Astrocyte (in vitro differentiated cells and primary cell): ENCODE measurements around the gene ATP1B1. TPM values are rescaled to one million over a fixed set of nuclear protein-coding genes. Genes with fewer than 3 reads are reported as not detected.
A peak's percentile ranks its signal among the peaks of the same experiment; 100 is the strongest.

ENCODE experiments used
- DNase-seq: peaks from one replicate; pipeline ENCODE4 v3.0.0-alpha.2; 2010; ENCODE audit warnings: low read depth
- FAIRE-seq: peaks from 2 replicates; lab custom pipeline; 2011; peaks lifted over from hg19 to GRCh38; lab: Jason Lieb, UNC
- H2AFZ ChIP-seq: 2 replicates; pipeline ENCODE4 v1.6.0; 2012; ENCODE audit warnings: low read depth, low read length, inconsistent platforms
- H3K27ac ChIP-seq: 2 replicates; pipeline ENCODE4 v1.5.1; 2011; ENCODE audit warnings: low read depth, low read length, inconsistent platforms
- H3K27me3 ChIP-seq: 2 replicates; pipeline ENCODE4 v1.6.0; 2011; ENCODE audit warnings: low read length, inconsistent platforms; ENCODE audit not compliant: insufficient read depth
- H3K36me3 ChIP-seq: 2 replicates; pipeline ENCODE4 v1.5.1; 2011; ENCODE audit warnings: low read length, inconsistent platforms; ENCODE audit not compliant: insufficient read depth
- H3K4me1 ChIP-seq: 2 replicates; pipeline ENCODE4 v1.5.1; 2011; ENCODE audit warnings: low read length, inconsistent platforms; ENCODE audit not compliant: insufficient read depth
- H3K4me2 ChIP-seq: 2 replicates; pipeline ENCODE4 v1.6.0; 2012; ENCODE audit warnings: low read length, inconsistent platforms
- H3K4me3 ChIP-seq: 2 replicates; pipeline ENCODE4 v1.5.1; 2011; ENCODE audit warnings: low read depth, mild to moderate bottlenecking, low read length, inconsistent platforms; ENCODE audit not compliant: insufficient read depth
- H3K79me2 ChIP-seq: 2 replicates; pipeline ENCODE4 v1.6.0; 2012; ENCODE audit warnings: mild to moderate bottlenecking, low read length, inconsistent platforms; ENCODE audit not compliant: insufficient read depth
- H3K9ac ChIP-seq: 2 replicates; pipeline ENCODE4 v1.6.0; 2012; ENCODE audit warnings: mild to moderate bottlenecking, low read length, inconsistent platforms
- H3K9me3 ChIP-seq: 2 replicates; pipeline ENCODE4 v1.5.1; 2012; ENCODE audit warnings: low read depth, mild to moderate bottlenecking, low read length, inconsistent platforms; ENCODE audit not compliant: insufficient read depth
- H4K20me1 ChIP-seq: 2 replicates; pipeline ENCODE4 v1.6.0; 2012; ENCODE audit warnings: low read length, inconsistent platforms; ENCODE audit not compliant: insufficient read depth
- H3K27ac Mint-ChIP-seq: one replicate; pipeline ENCODE4 v1.8.0; 2021; ENCODE audit warnings: mild to moderate bottlenecking, mixed read lengths; ENCODE audit not compliant: unreplicated experiment
- H3K27me3 Mint-ChIP-seq: one replicate; pipeline ENCODE4 v1.8.0; 2021; ENCODE audit warnings: low read depth, mixed read lengths; ENCODE audit not compliant: unreplicated experiment
- H3K36me3 Mint-ChIP-seq: one replicate; pipeline ENCODE4 v1.8.0; 2021; ENCODE audit warnings: low read depth, mixed read lengths; ENCODE audit not compliant: unreplicated experiment
- H3K4me1 Mint-ChIP-seq: one replicate; pipeline ENCODE4 v1.8.0; 2021; ENCODE audit warnings: low read depth, mixed read lengths; ENCODE audit not compliant: unreplicated experiment
- H3K4me3 Mint-ChIP-seq: one replicate; pipeline ENCODE4 v1.8.0; 2021; ENCODE audit warnings: mild to moderate bottlenecking, moderate library complexity, mixed read lengths; ENCODE audit not compliant: unreplicated experiment
- H3K9me3 Mint-ChIP-seq: one replicate; pipeline ENCODE4 v1.8.0; 2021; ENCODE audit warnings: mild to moderate bottlenecking, mixed read lengths; ENCODE audit not compliant: unreplicated experiment
- EZH2 ChIP-seq: IDR thresholded peaks from 2 replicates; pipeline ENCODE4 v1.6.1; 2012; ENCODE audit warnings: mild to moderate bottlenecking, low read length, inconsistent platforms; ENCODE audit not compliant: insufficient read depth
- total RNA-seq: library from RNA; stranded (reverse); gene quantifications from 2 replicates; pipeline ENCODE4 v1.2.1, GENCODE V29; 2021
- TF ChIP-seq, protein P1 (sequence below): IDR thresholded peaks from 2 replicates; pipeline ENCODE4 v1.5.1; 2011; ENCODE audit warnings: low read depth, mild to moderate bottlenecking, inconsistent platforms, low read length, moderate library complexity; ENCODE audit not compliant: insufficient read depth

The ATP1B1 gene
- total RNA-seq, 1 donor from 2014 or later, result 56.5 TPM

DNA sequence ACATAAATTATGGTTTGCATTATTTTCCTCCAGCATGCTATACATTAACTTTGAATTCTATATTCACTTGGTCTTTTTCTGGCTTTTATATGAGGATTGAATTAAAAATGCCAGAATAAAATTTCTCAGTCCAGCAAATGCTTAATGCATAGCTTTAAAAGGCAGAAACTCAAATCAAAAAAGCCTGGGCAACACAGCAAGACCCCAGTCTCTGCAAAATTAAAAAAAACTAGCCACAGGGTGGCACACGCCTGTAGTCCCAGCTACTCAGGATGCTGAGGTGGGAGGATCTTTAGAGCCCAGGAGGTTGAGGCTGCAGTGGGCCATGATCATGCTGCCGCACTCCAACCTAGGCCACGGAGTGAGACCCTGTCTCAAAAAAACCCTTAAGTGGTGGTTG, 19.8 kb downstream of the ATP1B1 start:
- H3K9me3 Mint-ChIP-seq, result no peaks in the 10 kb centered on the region
- H3K27ac ChIP-seq, result no peak overlapping the region
- FAIRE-seq, result no peak
- no peak overlapping the region for H2AFZ ChIP-seq
- no peak overlapping the region for H3K4me2 ChIP-seq
- H3K36me3 ChIP-seq, result peaks cover 22% of the 10 kb centered on the region
- H3K4me3 ChIP-seq, result no peak overlapping the region
- H3K27me3 Mint-ChIP-seq, result no peaks in the 10 kb centered on the region
- H3K9me3 ChIP-seq, result no peaks in the 10 kb centered on the region
- no peaks in the 10 kb centered on the region for H4K20me1 ChIP-seq
- H3K4me3 Mint-ChIP-seq, result no peak overlapping the region
- H3K79me2 ChIP-seq, result peaks cover 27% of the 10 kb centered on the region
- H3K27me3 ChIP-seq, result no peaks in the 10 kb centered on the region
- H3K36me3 Mint-ChIP-seq, result peaks cover 25% of the 10 kb centered on the region
- peaks cover 21% of the 10 kb centered on the region for H3K4me1 ChIP-seq
- TF ChIP-seq, protein P1, sequence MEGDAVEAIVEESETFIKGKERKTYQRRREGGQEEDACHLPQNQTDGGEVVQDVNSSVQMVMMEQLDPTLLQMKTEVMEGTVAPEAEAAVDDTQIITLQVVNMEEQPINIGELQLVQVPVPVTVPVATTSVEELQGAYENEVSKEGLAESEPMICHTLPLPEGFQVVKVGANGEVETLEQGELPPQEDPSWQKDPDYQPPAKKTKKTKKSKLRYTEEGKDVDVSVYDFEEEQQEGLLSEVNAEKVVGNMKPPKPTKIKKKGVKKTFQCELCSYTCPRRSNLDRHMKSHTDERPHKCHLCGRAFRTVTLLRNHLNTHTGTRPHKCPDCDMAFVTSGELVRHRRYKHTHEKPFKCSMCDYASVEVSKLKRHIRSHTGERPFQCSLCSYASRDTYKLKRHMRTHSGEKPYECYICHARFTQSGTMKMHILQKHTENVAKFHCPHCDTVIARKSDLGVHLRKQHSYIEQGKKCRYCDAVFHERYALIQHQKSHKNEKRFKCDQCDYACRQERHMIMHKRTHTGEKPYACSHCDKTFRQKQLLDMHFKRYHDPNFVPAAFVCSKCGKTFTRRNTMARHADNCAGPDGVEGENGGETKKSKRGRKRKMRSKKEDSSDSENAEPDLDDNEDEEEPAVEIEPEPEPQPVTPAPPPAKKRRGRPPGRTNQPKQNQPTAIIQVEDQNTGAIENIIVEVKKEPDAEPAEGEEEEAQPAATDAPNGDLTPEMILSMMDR, result no peak
- TF ChIP-seq EZH2, result no peak
- no peak overlapping the region for H3K9ac ChIP-seq
- peaks cover 27% of the 10 kb centered on the region for H3K4me1 Mint-ChIP-seq
- no peak overlapping the region for H3K27ac Mint-ChIP-seq
- DNase-seq, result no peak

DNA sequence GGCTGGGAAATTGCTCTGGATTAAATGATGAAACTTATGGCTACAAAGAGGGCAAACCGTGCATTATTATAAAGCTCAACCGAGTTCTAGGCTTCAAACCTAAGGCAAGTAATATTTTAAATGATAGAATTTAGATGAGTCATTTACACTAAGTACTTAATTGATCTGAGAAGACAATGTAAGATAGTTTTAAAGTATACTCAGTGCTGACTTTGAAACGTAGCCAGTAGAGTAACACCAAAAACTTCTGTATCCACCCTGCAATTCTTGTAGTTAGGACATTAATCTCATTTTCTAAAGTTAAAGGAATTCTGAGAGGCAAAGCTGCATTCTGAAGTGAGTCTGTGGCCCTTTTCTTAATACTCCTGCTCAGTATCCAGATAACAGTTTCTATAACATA, 20.8 kb downstream of the ATP1B1 start:
- Histone ChIP-seq H3K36me3 (peaks cover 22% of the 10 kb centered on the region), H4K20me1 (no peaks in the 10 kb centered on the region), H3K79me2 (peaks cover 17% of the 10 kb centered on the region), H3K27me3 (no peaks in the 10 kb centered on the region), H3K9me3 (no peaks in the 10 kb centered on the region), H3K9ac (no peak overlapping the region), H3K4me2 (no peak overlapping the region), H3K4me3 (no peak overlapping the region), H3K4me1 (peaks cover 21% of the 10 kb centered on the region), H3K27ac (no peak overlapping the region), H2AFZ (no peak overlapping the region)
- Mint-ChIP-seq H3K9me3 (no peaks in the 10 kb centered on the region), H3K27me3 (no peaks in the 10 kb centered on the region), H3K36me3 (peaks cover 17% of the 10 kb centered on the region), H3K27ac (no peak overlapping the region), H3K4me1 (peaks cover 31% of the 10 kb centered on the region), H3K4me3 (no peak overlapping the region)
- peak; percentile 55 for DNase-seq
- TF ChIP-seq, protein P1, result no peak
- no peak for TF ChIP-seq EZH2
- FAIRE-seq, result no peak

DNA sequence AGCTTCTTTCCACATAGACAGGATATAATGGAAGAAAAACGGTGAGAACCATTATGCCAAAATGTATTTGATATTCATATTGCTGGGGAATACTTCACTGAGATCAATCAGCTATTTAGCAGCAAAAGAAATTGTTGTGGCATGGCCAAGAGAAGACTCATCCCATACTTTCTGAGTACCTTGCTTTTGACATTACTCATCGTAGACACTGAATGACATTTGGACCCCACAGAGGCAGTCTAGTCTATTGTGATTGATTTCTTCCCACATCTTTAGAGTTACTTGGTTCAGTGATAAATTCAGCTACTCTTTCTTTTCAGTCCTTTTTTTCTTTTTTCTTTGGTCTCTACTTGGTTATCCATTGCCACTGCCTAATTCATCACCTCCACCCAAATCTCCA, 22.1 kb downstream of the ATP1B1 start:
- FAIRE-seq (no peak), DNase-seq (no peak)
- peak overlapping the region; percentile 14 for H3K27ac Mint-ChIP-seq
- no peaks in the 10 kb centered on the region for H3K9me3 Mint-ChIP-seq
- TF ChIP-seq EZH2, result no peak
- TF ChIP-seq, protein P1, result no peak
- Histone ChIP-seq H3K4me3 (no peak overlapping the region), H4K20me1 (no peaks in the 10 kb centered on the region), H3K4me1 (peaks cover 21% of the 10 kb centered on the region), H3K27ac (peak overlapping the region; percentile 40), H3K9ac (no peak overlapping the region), H3K4me2 (peak overlapping the region; percentile 55), H3K27me3 (no peaks in the 10 kb centered on the region), H3K79me2 (peaks cover 10% of the 10 kb centered on the region), H3K9me3 (no peaks in the 10 kb centered on the region), H3K36me3 (peaks cover 23% of the 10 kb centered on the region), H2AFZ (no peak overlapping the region)
- H3K4me3 Mint-ChIP-seq, result no peak overlapping the region
- no peaks in the 10 kb centered on the region for H3K27me3 Mint-ChIP-seq
- peaks cover 16% of the 10 kb centered on the region for H3K36me3 Mint-ChIP-seq
- peaks cover 38% of the 10 kb centered on the region for H3K4me1 Mint-ChIP-seq
